BE2C (cell line): ENCODE results near the gene CDK12.

Experiments used
- DNase-seq: peaks from one replicate; pipeline ENCODE4 v3.0.0-alpha.2; 2020
- H3K27me3 ChIP-seq: fragments of 250-450 bp; sonication (Bioruptor Pico); 2 replicates; pipeline ENCODE4 v1.5.1; 2020; ENCODE audit warnings: mild to moderate bottlenecking
- H3K36me3 ChIP-seq: fragments of 250-450 bp; sonication (Bioruptor Pico); 2 replicates; pipeline ENCODE4 v1.5.1; 2020; ENCODE audit warnings: mild to moderate bottlenecking
- H3K4me1 ChIP-seq: fragments of 250-450 bp; sonication (Bioruptor Pico); 2 replicates; pipeline ENCODE4 v1.5.1; 2020
- H3K4me3 ChIP-seq: 2 replicates; pipeline ENCODE4 v1.5.1; 2011; ENCODE audit warnings: low read depth, low read length
- H3K9me3 ChIP-seq: fragments of 250-450 bp; sonication (Bioruptor Pico); 2 replicates; pipeline ENCODE4 v1.5.1; 2020
- TF ChIP-seq, protein P1 (sequence below): IDR thresholded peaks from 2 replicates; pipeline ENCODE4 v1.5.1; 2012; ENCODE audit warnings: mild to moderate bottlenecking, low read depth, low read length

Gene CDK12

GRCh38 chr17:39576187-39576586 is 114.9 kb downstream of the CDK12 start:
- H3K4me1 ChIP-seq, result no peaks in the 10 kb centered on the region
- TF ChIP-seq, protein P1, sequence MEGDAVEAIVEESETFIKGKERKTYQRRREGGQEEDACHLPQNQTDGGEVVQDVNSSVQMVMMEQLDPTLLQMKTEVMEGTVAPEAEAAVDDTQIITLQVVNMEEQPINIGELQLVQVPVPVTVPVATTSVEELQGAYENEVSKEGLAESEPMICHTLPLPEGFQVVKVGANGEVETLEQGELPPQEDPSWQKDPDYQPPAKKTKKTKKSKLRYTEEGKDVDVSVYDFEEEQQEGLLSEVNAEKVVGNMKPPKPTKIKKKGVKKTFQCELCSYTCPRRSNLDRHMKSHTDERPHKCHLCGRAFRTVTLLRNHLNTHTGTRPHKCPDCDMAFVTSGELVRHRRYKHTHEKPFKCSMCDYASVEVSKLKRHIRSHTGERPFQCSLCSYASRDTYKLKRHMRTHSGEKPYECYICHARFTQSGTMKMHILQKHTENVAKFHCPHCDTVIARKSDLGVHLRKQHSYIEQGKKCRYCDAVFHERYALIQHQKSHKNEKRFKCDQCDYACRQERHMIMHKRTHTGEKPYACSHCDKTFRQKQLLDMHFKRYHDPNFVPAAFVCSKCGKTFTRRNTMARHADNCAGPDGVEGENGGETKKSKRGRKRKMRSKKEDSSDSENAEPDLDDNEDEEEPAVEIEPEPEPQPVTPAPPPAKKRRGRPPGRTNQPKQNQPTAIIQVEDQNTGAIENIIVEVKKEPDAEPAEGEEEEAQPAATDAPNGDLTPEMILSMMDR, result peak; percentile 85
- DNase-seq, result peak; percentile 76
- H3K9me3 ChIP-seq, result no peaks in the 10 kb centered on the region
- no peak overlapping the region for H3K4me3 ChIP-seq
- H3K36me3 ChIP-seq, result no peaks in the 10 kb centered on the region
- no peaks in the 10 kb centered on the region for H3K27me3 ChIP-seq

- Histone ChIP-seq H3K4me1 (no peaks in the 10 kb centered on the region), H3K27me3 (no peaks in the 10 kb centered on the region), H3K36me3 (no peaks in the 10 kb centered on the region), H3K9me3 (no peaks in the 10 kb centered on the region), H3K4me3 (no peak overlapping the region)
- TF ChIP-seq, protein P1, result no peak
- no peak for DNase-seq
Observed at GRCh38 chr17:39578272-39578671, 117.0 kb downstream of the CDK12 start.

DNA sequence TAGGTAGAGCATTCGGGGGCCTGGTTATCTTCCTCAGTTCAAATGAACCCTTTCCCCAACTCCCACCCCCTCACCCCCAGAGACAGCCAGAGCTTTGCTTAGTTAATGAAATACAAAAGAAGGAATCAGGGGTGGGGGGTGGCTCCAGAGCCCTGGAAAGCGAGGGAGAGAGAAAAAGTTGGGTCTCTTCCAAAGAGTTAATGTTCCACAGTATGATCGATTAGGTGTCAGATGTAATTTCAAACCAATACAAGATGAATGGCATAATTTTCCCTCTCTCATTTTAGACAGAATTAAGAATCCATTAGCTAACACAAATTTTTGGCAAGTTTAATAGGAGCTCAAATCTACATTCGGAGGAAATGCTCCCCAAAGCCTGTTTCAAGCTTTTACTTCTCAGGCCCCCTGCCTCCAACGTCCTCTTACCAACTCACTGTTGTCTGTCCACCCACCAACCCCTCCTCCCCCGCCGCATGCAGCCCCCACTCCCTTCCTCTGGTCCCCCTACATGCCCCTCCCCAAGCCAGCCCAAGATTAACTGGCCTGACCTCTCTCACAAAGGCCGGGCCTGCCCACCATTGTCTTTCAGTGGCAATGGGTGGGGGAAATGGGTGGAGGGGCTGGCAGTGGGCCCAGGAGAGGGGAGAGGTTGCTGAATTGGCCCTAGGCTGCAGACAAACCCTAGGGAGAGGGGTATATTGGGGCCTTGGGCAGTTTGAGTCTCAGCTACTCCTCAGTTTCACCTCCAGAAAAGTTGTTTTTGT is 118.2 kb downstream of the CDK12 start:
- H3K4me3 ChIP-seq, result no peak overlapping the region
- TF ChIP-seq, protein P1, result no peak
- H3K4me1 ChIP-seq, result no peaks in the 10 kb centered on the region
- no peaks in the 10 kb centered on the region for H3K9me3 ChIP-seq
- no peaks in the 10 kb centered on the region for H3K27me3 ChIP-seq
- H3K36me3 ChIP-seq, result no peaks in the 10 kb centered on the region
- DNase-seq, result no peak

- Histone ChIP-seq H3K36me3 (no peaks in the 10 kb centered on the region), H3K9me3 (no peaks in the 10 kb centered on the region), H3K27me3 (no peaks in the 10 kb centered on the region), H3K4me3 (no peak overlapping the region), H3K4me1 (no peaks in the 10 kb centered on the region)
- DNase-seq, result no peak
- TF ChIP-seq, protein P1, result no peak
Observed at GRCh38 chr17:39580082-39580468, 118.8 kb downstream of the CDK12 start.

DNA sequence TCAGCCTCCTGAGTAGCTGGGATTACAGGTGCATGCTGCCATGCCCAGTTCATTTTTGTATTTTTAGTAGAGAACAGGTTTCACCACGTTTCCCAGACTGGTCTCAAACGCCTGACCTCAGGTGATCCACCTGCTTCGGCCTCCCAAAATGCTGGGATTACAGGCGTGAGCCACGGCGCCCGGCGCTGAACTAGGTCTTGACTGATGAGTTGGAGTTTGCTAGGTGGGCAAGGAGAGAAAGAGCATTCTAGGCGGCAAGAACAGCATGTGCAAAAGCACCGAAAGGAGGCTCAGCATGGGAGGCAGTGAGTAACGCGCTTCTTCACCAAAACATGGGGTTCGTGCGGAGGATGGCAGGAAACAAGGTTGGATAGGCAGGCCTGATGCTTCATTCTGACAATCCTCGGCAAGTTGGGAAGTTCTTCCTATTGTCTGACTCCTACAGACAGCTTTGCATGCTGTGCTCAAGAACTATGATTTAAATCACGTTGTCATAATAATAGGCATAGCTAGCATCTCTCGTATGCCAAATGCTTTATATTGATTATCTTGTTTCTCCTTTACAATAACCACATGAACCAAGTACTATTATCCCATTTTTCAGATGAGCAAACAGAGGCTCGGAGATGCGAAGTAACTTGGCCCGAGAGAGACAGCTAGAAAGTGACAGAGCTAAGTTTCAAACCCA is 119.9 kb downstream of the CDK12 start:
- no peak for DNase-seq
- H3K36me3 ChIP-seq, result no peaks in the 10 kb centered on the region
- TF ChIP-seq, protein P1, result no peak
- H3K4me3 ChIP-seq, result no peak overlapping the region
- H3K9me3 ChIP-seq, result no peaks in the 10 kb centered on the region
- H3K4me1 ChIP-seq, result no peaks in the 10 kb centered on the region
- H3K27me3 ChIP-seq, result no peaks in the 10 kb centered on the region

GRCh38 chr17:39581759-39582085 is 120.4 kb downstream of the CDK12 start:
- TF ChIP-seq, protein P1, result no peak
- no peaks in the 10 kb centered on the region for H3K36me3 ChIP-seq
- DNase-seq, result no peak

More at GRCh38 chr17:39581759-39582085, 120.4 kb downstream of the CDK12 start:
- Histone ChIP-seq H3K9me3 (no peaks in the 10 kb centered on the region), H3K4me3 (no peak overlapping the region), H3K4me1 (no peaks in the 10 kb centered on the region), H3K27me3 (peaks cover under 1% of the 10 kb centered on the region; the same call in 1 of the 2 replicates)
